GM12874 (cell line): ENCODE data around the gene ZNF555.

Experiments
- CTCF ChIP-seq: IDR thresholded peaks from 2 replicates; pipeline ENCODE4 v1.5.1; 2011; ENCODE audit warnings: low read depth, mild to moderate bottlenecking, control low read depth, low read length, moderate library complexity; ENCODE audit not compliant: insufficient read depth

ZNF555 gene

GRCh38 chr19:2815191-2815614, 26.1 kb upstream of the ZNF555 start:
- TF ChIP-seq CTCF, result no peak

- no peak for TF ChIP-seq CTCF
These were observed 25.4 kb upstream of the ZNF555 start for GRCh38 chr19:2815923-2816322.

GRCh38 chr19:2816641-2817040, 24.6 kb upstream of the ZNF555 start:
- TF ChIP-seq CTCF, result no peak

GRCh38 chr19:2819540-2820111, 21.6 kb upstream of the ZNF555 start, which contains the start of gene ZNF554:
Gene ZNF554, plus strand, starts transcription at chr19:2819868. Its CDS starts 204 bp downstream, at chr19:2820072.
- TF ChIP-seq CTCF, result peak; percentile 99

- TF ChIP-seq CTCF, result no peak
These were observed 21.1 kb upstream of the ZNF555 start for GRCh38 chr19:2820112-2820702.

- TF ChIP-seq CTCF, result no peak
These were observed 18.4 kb upstream of the ZNF555 start for GRCh38 chr19:2822846-2823245.

- no peak for TF ChIP-seq CTCF
These were observed 17.6 kb upstream of the ZNF555 start for GRCh38 chr19:2823646-2824045.

GRCh38 chr19:2824129-2824528, 17.1 kb upstream of the ZNF555 start:
- TF ChIP-seq CTCF, result no peak
